HCT116 (cell line): Measurements from ENCODE around the gene BICD1. TPM values are rescaled to one million over a fixed set of nuclear protein-coding genes. Genes with fewer than 3 reads are reported as not detected.
A peak's percentile ranks its signal among the peaks of the same experiment; 100 is the strongest.

ENCODE experiments used
- ATAC-seq: fragments of 200-7000 bp; cut with Tn5 transposase; 2 replicates; pipeline ENCODE4 v1.9.1; 2020; ENCODE audit warnings: mild to moderate bottlenecking, moderate library complexity
- BruUV-seq: library from RNA; stranded (reverse); fragments of 400-500 nt; replicated peaks from 2 replicates; lab custom pipeline; 2021; lab: Mats Ljungman, UMichigan
- CTCF ChIA-PET: fragments of 300-600 bp; sonication (Branson Sonifier 250); formaldehyde crosslinking; loops from one replicate; lab custom pipeline; 2021; ENCODE audit warnings: antibody characterized with exemption; lab: Charles Lee
- POLR2A ChIA-PET: fragments of 300-600, 350-600 bp; sonication (Branson Sonifier 250); formaldehyde crosslinking; loops from one replicate; lab custom pipeline; 2021; ENCODE audit warnings: antibody characterized with exemption; lab: Charles Lee
- RAD21 ChIA-PET, 2 experiments: fragments of 300-600 bp; sonication (Branson Sonifier 250); formaldehyde crosslinking; loops; one replicate each; lab custom pipeline; 2023; ENCODE audit warnings: low total read pairs in 2 of 2; ENCODE audit not compliant: uncharacterized antibody in 2 of 2, unreplicated experiment in 2 of 2, low non-redundant PET in 1 of 2; lab: Charles Lee
- DNase-seq: peaks from one replicate; pipeline ENCODE4 v3.0.0-alpha.2; 2010; ENCODE audit warnings: low read depth, low spot score
- H2AFZ ChIP-seq: fragments of 200-600 bp; shearing (Covaris generic), sonication (generic); 2 replicates; pipeline ENCODE4 v1.6.1; 2017; ENCODE audit warnings: low read depth, mixed run types, mixed read lengths, antibody characterized with exemption, low read length; ENCODE audit not compliant: poor library complexity, severe bottlenecking
- H3K27ac ChIP-seq: 2 replicates; pipeline ENCODE4 v1.5.1; 2012; ENCODE audit warnings: low read depth, low read length
- H3K27me3 ChIP-seq: fragments of 200-600 bp; sonication (generic); 2 replicates; pipeline ENCODE4 v1.6.1; 2016; ENCODE audit warnings: mixed run types, low read length, mixed read lengths; ENCODE audit not compliant: insufficient read depth
- H3K36me3 ChIP-seq, 2 experiments: fragments of 200-500 bp in 1 of 2; fragments of 200-600 bp in 1 of 2; sonication (Bioruptor generic) in 1 of 2; sonication (generic) in 1 of 2; 2 replicates each; pipeline versions ENCODE4 v1.5.1 to v1.6.1; 2014 to 2016; ENCODE audit warnings: low read length in 2 of 2, inconsistent platforms in 1 of 2, mixed read lengths in 1 of 2, mixed run types in 1 of 2; ENCODE audit not compliant: insufficient read depth in 2 of 2, control insufficient read depth in 1 of 2
- H3K4me1 ChIP-seq, 2 experiments: fragments of 200-600 bp in 1 of 2; sonication (generic) in 1 of 2; 2 replicates each; pipeline versions ENCODE4 v1.5.1 to v1.6.1; 2012 to 2017; ENCODE audit warnings: low read length in 2 of 2, inconsistent platforms in 1 of 2, mild to moderate bottlenecking in 1 of 2, mixed read lengths in 1 of 2, mixed run types in 1 of 2, moderate library complexity in 1 of 2; ENCODE audit not compliant: insufficient read depth in 2 of 2, control insufficient read depth in 1 of 2
- H3K4me2 ChIP-seq: fragments of 200-600 bp; sonication (generic); 2 replicates; pipeline ENCODE4 v1.6.1; 2017; ENCODE audit warnings: mixed run types, low read length, mixed read lengths
- H3K4me3 ChIP-seq, 2 experiments: fragments of 200-600 bp in 1 of 2; sonication (generic) in 1 of 2; replicated peaks in 1 of 2; 2 replicates each; pipeline ENCODE4 v1.5.1; 2011 to 2016; ENCODE audit warnings: low read length in 2 of 2, control low read depth in 1 of 2, low read depth in 1 of 2, mild to moderate bottlenecking in 1 of 2, mixed read lengths in 1 of 2, mixed run types in 1 of 2
- H3K79me2 ChIP-seq: fragments of 200-600 bp; sonication (generic); 2 replicates; pipeline ENCODE4 v1.6.1; 2017; ENCODE audit warnings: mild to moderate bottlenecking, mixed run types, low read length, moderate library complexity, mixed read lengths; ENCODE audit not compliant: insufficient read depth
- H3K9ac ChIP-seq: fragments of 200-600 bp; sonication (generic); 2 replicates; pipeline ENCODE4 v1.6.1; 2016; ENCODE audit warnings: low read length, mixed read lengths
- H3K9me2 ChIP-seq: fragments of 200-600 bp; sonication (generic), shearing (Covaris generic); 2 replicates; pipeline ENCODE4 v1.6.1; 2017; ENCODE audit warnings: mixed run types, mild to moderate bottlenecking, moderate library complexity; ENCODE audit not compliant: insufficient read depth
- H3K9me3 ChIP-seq, 2 experiments: fragments of 200-500 bp in 1 of 2; fragments of 200-600 bp in 1 of 2; sonication (Bioruptor generic) in 1 of 2; sonication (generic) in 1 of 2; 2 replicates each; pipeline ENCODE4 v1.6.1; 2014 to 2017; ENCODE audit warnings: low read length in 2 of 2, mixed read lengths in 2 of 2, inconsistent platforms in 1 of 2, low read depth in 1 of 2, mild to moderate bottlenecking in 1 of 2, mixed run types in 1 of 2, moderate library complexity in 1 of 2; ENCODE audit not compliant: control insufficient read depth in 1 of 2, insufficient read depth in 1 of 2
- H4K20me1 ChIP-seq: fragments of 200-600 bp; sonication (generic), shearing (Covaris generic); 2 replicates; pipeline ENCODE4 v1.6.1; 2017; ENCODE audit warnings: mixed run types, mild to moderate bottlenecking, moderate library complexity; ENCODE audit not compliant: insufficient read depth
- CBX3 ChIP-seq: IDR thresholded peaks from 2 replicates; pipeline ENCODE4 v1.6.1; 2012; ENCODE audit warnings: low read depth
- CEBPB ChIP-seq: IDR thresholded peaks from 2 replicates; pipeline ENCODE4 v1.6.1; 2012; ENCODE audit warnings: low read depth
- ELF1 ChIP-seq: IDR thresholded peaks from 2 replicates; pipeline ENCODE4 v1.6.1; 2012; ENCODE audit warnings: low read depth, borderline replicate concordance
- EZH2phosphoT487 ChIP-seq: fragments of 200-600 bp; IDR thresholded peaks from 2 replicates; pipeline ENCODE4 v1.6.1; 2018; ENCODE audit warnings: antibody characterized with exemption, borderline replicate concordance
- FOSL1 ChIP-seq: IDR thresholded peaks from 2 replicates; pipeline ENCODE4 v1.6.1; 2012; ENCODE audit warnings: low read depth
- JUND ChIP-seq: IDR thresholded peaks from 2 replicates; pipeline ENCODE4 v1.6.1; 2012
- POLR2A ChIP-seq: IDR thresholded peaks from 2 replicates; pipeline ENCODE4 v1.7.0; 2011; ENCODE audit warnings: borderline replicate concordance; ENCODE audit not compliant: insufficient read depth, insufficient read length; ENCODE audit errors: extremely low read depth
- RAD21 ChIP-seq: IDR thresholded peaks from 2 replicates; pipeline ENCODE4 v1.6.1; 2012; ENCODE audit warnings: low read depth, mild to moderate bottlenecking
- SIN3A ChIP-seq: IDR thresholded peaks from 2 replicates; pipeline ENCODE4 v1.6.1; 2012; ENCODE audit warnings: low read depth
- SP1 ChIP-seq: IDR thresholded peaks from 2 replicates; pipeline ENCODE4 v1.6.1; 2012; ENCODE audit warnings: low read depth
- SRF ChIP-seq: IDR thresholded peaks from 2 replicates; pipeline ENCODE4 v1.6.1; 2012; ENCODE audit warnings: low read depth
- ZFX ChIP-seq: fragments of 450-650 bp; IDR thresholded peaks from 2 replicates; pipeline ENCODE4 v1.6.1; 2017
- intact Hi-C: fragments of 100-400 bp; cut with micrococcal nuclease; formaldehyde crosslinking; loops from 2 replicates; pipeline ENCODE4 v1.10.0; 2022
- total RNA-seq: library from RNA; stranded (reverse); gene quantifications from one replicate; pipeline ENCODE4 v1.2.1, GENCODE V29; 2021; ENCODE audit not compliant: unreplicated experiment
- TF ChIP-seq, protein P1 (sequence below), 3 experiments: fragments of 200-600 bp in 1 of 3; sonication (generic) in 1 of 3; IDR thresholded peaks in 2 of 3; conservative IDR thresholded peaks in 1 of 3; 2 replicates each; pipeline ENCODE4 v1.5.1; 2012 to 2017; ENCODE audit warnings: low read depth in 2 of 3, low read length in 2 of 3, antibody characterized with exemption in 1 of 3, borderline replicate concordance in 1 of 3, control low read depth in 1 of 3, mild to moderate bottlenecking in 1 of 3, mixed read lengths in 1 of 3, mixed run types in 1 of 3, moderate library complexity in 1 of 3; ENCODE audit not compliant: insufficient read depth in 1 of 3
- TF ChIP-seq, protein P2 (sequence below): IDR thresholded peaks from 2 replicates; pipeline ENCODE4 v1.6.1; 2012

Gene BICD1
- total RNA-seq, 1 experiment from 2014 or later: 32.5 TPM

DNA sequence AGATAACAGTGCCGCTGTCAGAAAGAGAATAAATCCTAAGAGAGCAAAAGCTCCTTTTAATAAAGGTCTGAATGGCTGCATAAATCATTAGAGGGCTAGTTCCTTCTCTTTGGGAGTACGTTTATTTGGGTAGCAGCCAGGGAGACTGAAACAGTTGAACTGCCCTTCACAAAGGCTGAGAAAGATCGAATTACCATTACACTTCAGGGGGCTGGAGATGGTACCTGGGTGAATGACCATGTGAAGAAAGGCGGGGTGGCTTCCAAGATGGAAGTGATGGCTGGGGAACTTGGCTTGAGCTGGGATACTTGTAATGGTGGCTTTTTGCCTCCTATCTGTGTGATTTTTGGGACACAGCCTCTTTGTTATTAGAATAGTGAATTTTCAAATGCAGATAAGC, 291.0 kb downstream of the BICD1 start (continued):
- TF ChIP-seq, protein P1, sequence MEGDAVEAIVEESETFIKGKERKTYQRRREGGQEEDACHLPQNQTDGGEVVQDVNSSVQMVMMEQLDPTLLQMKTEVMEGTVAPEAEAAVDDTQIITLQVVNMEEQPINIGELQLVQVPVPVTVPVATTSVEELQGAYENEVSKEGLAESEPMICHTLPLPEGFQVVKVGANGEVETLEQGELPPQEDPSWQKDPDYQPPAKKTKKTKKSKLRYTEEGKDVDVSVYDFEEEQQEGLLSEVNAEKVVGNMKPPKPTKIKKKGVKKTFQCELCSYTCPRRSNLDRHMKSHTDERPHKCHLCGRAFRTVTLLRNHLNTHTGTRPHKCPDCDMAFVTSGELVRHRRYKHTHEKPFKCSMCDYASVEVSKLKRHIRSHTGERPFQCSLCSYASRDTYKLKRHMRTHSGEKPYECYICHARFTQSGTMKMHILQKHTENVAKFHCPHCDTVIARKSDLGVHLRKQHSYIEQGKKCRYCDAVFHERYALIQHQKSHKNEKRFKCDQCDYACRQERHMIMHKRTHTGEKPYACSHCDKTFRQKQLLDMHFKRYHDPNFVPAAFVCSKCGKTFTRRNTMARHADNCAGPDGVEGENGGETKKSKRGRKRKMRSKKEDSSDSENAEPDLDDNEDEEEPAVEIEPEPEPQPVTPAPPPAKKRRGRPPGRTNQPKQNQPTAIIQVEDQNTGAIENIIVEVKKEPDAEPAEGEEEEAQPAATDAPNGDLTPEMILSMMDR (IDR thresholded peaks at IDR 0.05 in 2 of 3, conservative IDR thresholded peaks at IDR 0.05 in 1 of 3; ENCODE audit: borderline replicate concordance in 1 of 3, insufficient read depth in 1 of 3, low read depth in 2 of 3, low read length in 2 of 3): no peak
- no peak for TF ChIP-seq ZFX
- no peak for TF ChIP-seq ELF1
- TF ChIP-seq JUND: no peak
- TF ChIP-seq SP1: no peak
- no peak for TF ChIP-seq CEBPB
- TF ChIP-seq SRF: no peak
- TF ChIP-seq SIN3A: no peak
- no peak for TF ChIP-seq FOSL1
- no peak for TF ChIP-seq EZH2phosphoT487

DNA sequence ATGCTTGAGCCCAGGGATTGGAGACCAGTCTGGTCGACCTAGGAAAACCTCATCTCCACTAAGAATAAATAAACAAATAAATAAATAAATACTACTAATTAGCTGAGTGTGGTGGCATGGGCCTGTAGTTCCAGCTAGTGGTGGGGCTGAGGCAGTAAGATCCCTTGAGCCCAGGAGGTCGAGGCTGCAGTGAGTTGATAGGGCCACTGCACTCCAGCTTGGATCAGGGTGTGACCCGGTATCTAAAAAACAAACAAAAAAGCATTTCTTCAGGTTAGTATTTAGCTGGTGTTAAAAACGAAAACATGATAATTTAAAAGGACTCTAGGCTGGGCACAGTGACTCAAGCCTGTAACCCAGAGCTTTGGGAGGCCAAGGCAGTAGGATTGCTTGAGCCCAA, 291.5 kb downstream of the BICD1 start:
- ChIA-PET POLR2A (no interaction called here), RAD21 (no interaction called here), CTCF (interaction anchor here (0.7 to 1.2 kb wide), 2 partner anchors 36 to 358 kb away, joined by 3 read pairs; partner anchors contain the start of gene YARS2)
- Histone ChIP-seq H3K9me2 (no peaks in the 10 kb centered on the region), H3K27ac (no peak overlapping the region), H3K79me2 (peaks cover 14% of the 10 kb centered on the region), H3K4me2 (peak overlapping the region; percentile 86), H4K20me1 (no peaks in the 10 kb centered on the region), H3K4me1 (peaks cover 13 to 23% of the 10 kb centered on the region in 2 experiments), H3K9ac (no peak overlapping the region), H3K4me3 (no peak overlapping the region), H2AFZ (peak overlapping the region; percentile 86), H3K9me3 (no peaks in the 10 kb centered on the region), H3K36me3 (no peaks in the 10 kb centered on the region), H3K27me3 (no peaks in the 10 kb centered on the region)
- intact Hi-C loops: no loop called here
- no peak for TF ChIP-seq SRF
- TF ChIP-seq EZH2phosphoT487: no peak
- TF ChIP-seq SP1: no peak
- TF ChIP-seq POLR2A: no peak
- TF ChIP-seq, protein P2, sequence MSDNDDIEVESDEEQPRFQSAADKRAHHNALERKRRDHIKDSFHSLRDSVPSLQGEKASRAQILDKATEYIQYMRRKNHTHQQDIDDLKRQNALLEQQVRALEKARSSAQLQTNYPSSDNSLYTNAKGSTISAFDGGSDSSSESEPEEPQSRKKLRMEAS: no peak
- no peak for TF ChIP-seq CBX3
- no peak for TF ChIP-seq SIN3A
- TF ChIP-seq JUND: no peak
- no peak for TF ChIP-seq RAD21
- TF ChIP-seq, protein P1 (IDR thresholded peaks at IDR 0.05 in 2 of 3, conservative IDR thresholded peaks at IDR 0.05 in 1 of 3; ENCODE audit: borderline replicate concordance in 1 of 3, insufficient read depth in 1 of 3, low read depth in 2 of 3, low read length in 2 of 3): no peak
- ATAC-seq: no peak
- DNase-seq: no peak
- no TSS peak for BruUV-seq
